ENCODE results near the gene DTX2.
"Not testable (repeated sequence)": the region's sequence is repeated elsewhere in the genome, so short reads cannot be mapped to it uniquely, and the experiment has no call there.

Gene DTX2

GRCh38 chr7:76445577-76446008, 15.9 kb upstream of the DTX2 start:
- DNase-seq: not testable (repeated sequence)

GRCh38 chr7:76457017-76457416, 4.5 kb upstream of the DTX2 start:
- DNase-seq: not testable (repeated sequence)

GRCh38 chr7:76458504-76458903, 3.0 kb upstream of the DTX2 start:
- not testable (repeated sequence) for DNase-seq

GRCh38 chr7:76460767-76461166, 742 bp upstream of the DTX2 start:
- not testable (repeated sequence) for DNase-seq

GRCh38 chr7:76462271-76462882, 868 bp downstream of the DTX2 start:
- not testable (repeated sequence) for DNase-seq

GRCh38 chr7:76464959-76465358, 3.5 kb downstream of the DTX2 start:
- DNase-seq: not testable (repeated sequence)

- not testable (repeated sequence) for DNase-seq
Observed at GRCh38 chr7:76465950-76466349, 4.4 kb downstream of the DTX2 start.

- not testable (repeated sequence) for DNase-seq
Observed at GRCh38 chr7:76467743-76468404, 6.4 kb downstream of the DTX2 start.

GRCh38 chr7:76471556-76472221, 10.2 kb downstream of the DTX2 start:
- not testable (repeated sequence) for DNase-seq

- not testable (repeated sequence) for DNase-seq
Observed at GRCh38 chr7:76473097-76473496, 11.6 kb downstream of the DTX2 start.

- not testable (repeated sequence) for DNase-seq
Observed at GRCh38 chr7:76476280-76476679, 14.8 kb downstream of the DTX2 start.

- DNase-seq: not testable (repeated sequence)
Observed at GRCh38 chr7:76476742-76477474, 15.4 kb downstream of the DTX2 start.

GRCh38 chr7:76479628-76480027, 18.1 kb downstream of the DTX2 start:
- not testable (repeated sequence) for DNase-seq

- DNase-seq: not testable (repeated sequence)
Observed at GRCh38 chr7:76480403-76481253, 19.1 kb downstream of the DTX2 start.

GRCh38 chr7:76482660-76483059, 21.2 kb downstream of the DTX2 start:
- DNase-seq: not testable (repeated sequence)

GRCh38 chr7:76483081-76483480, 21.6 kb downstream of the DTX2 start:
- DNase-seq: not testable (repeated sequence)

- DNase-seq: not testable (repeated sequence)
Observed at GRCh38 chr7:76484456-76484855, 22.9 kb downstream of the DTX2 start.

- DNase-seq: not testable (repeated sequence)
Observed at GRCh38 chr7:76485822-76486610, 24.5 kb downstream of the DTX2 start.

GRCh38 chr7:76486618-76487017, 25.1 kb downstream of the DTX2 start:
- DNase-seq: not testable (repeated sequence)

- DNase-seq: not testable (repeated sequence)
Observed at GRCh38 chr7:76487969-76488368, 26.5 kb downstream of the DTX2 start.

GRCh38 chr7:76492139-76492538, 30.6 kb downstream of the DTX2 start:
- not testable (repeated sequence) for DNase-seq
